Stimulated activated CD8-positive, alpha-beta memory T cell treated with anti-CD3 and anti-CD28 coated beads, Interleukin-12 subunit alpha, Interleukin-12 subunit beta, amount 100 ng/mL, for 24 hours (primary cell): ENCODE results near the gene SULF2.

Experiments used
- DNase-seq: peaks from one replicate; pipeline ENCODE4 v3.0.0-alpha.2; 2020; ENCODE audit errors: extremely low read depth

Gene SULF2

DNA sequence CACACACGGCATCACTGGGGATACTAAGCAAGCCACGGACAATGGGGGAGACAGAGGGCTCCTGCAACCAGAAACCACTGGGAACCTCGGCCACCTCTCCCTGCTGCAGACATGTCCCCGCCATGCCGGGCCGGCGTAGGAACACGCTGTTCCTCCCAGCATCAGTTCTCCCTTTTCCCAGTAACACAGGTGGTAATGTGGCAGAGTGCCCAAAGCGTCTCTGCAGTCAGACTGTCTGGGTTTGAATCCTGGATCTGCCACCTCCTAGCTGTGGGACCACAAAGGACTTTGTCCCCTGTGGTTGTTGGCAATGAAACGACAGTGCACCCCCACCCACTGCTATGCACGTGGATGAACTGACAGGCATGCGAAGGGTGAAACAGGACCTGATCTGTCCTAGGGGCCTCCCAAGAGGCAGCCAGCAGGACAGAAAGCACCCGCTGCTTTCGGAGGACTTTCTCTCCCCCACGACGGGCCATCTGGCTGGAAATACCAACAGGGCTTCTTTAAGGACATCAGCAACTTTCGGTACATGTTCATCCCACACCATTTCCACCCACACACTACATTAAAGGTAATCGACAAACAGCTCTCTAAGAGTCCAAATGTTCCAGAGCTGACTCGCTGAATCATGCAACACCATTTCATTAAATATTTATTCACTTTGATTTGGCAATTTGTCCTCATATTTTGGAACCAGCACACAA, 74.1 kb downstream of the SULF2 start:
- no peak for DNase-seq

DNA sequence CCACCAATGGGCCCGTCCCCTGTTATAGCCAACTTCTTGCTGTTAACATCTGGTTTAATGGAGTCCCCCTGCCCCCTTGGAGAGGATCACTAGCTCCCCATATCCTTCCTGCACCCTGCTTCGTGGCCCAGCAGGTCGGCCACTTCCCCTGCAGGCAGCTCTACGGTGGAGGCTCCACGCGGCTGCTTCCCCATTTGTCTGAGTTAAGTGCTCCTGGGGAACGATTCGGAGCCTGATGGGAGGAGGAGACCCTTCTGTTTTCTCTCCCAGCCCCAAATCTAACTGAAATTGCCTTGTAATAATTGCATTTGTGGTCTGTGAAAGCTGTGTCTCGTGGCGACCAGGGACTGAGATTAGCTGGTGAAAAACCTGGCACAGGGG, 74.6 kb downstream of the SULF2 start:
- no peak for DNase-seq

DNA sequence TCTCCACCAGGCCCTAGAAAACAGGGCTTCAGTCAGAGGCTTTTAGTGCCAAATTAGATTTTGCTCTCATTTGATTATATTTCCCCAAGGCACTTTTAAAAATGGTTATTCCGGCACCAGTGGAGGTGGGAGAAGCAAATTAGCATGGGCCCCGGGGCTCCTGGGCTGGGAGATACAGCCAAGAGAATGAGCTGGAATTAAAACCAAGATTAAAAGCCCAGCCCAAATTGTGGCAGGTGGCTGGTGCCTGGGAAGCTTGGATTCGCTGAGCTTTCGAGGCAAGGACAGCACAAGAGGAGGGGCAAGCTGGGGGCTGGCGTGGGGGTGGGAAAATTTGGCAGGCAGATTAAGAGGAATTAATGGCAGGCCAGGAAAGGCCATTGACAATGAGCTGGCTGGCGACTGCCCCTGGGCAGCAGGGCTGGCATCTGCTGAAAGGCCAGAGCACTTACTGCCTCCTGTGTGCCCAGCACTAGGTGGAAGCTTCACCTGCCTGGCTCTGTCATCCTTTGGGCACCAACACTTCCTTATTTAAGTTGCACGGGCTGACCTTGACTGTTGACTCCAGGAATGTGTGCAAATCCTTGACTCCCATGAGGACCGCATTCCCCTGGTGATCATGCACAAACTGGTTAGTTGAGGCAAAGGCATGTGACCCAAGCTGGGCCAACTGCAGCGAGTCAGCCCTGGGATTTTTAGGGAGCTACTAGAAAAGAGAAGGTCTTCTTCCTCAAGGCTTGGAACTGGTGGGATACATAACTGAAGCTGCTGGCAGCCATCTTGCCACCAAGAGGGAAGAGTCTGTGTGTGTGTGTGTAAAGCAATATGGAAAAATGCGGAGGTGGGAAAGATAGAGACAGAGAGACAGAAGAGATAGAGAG, 76.1 kb downstream of the SULF2 start:
- no peak for DNase-seq

DNA sequence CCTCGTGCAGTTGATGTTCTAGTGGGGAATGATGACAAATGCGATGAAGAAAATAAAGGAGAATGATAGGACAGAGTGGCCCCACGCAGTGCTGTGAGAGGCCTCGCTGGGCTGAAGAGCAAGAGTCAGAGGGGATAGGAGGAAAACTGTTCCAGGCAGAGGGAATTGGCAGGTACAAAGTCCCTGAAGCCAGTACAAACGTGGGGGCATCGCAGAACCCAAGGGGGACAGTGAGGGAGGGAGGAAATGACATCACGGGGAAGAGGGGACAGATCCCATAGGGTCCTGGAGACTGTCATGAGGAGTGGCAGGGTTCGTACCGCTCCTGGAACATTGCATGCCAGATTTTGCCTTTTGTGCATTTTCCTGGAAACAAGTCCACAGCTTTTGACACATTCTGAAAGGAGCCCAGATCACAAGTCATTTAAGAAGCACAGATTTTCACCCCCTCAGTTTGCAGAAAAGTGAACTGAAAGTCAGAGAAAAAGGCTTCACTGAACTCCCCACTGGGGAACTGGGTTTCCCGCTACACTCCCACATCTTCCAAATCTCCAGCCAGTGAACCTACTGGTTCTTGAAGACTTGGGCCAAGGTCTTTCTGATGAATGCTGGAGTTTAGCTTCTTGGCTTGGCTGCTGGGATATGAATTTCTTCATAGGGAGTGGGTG, 77.0 kb downstream of the SULF2 start:
- no peak for DNase-seq

DNA sequence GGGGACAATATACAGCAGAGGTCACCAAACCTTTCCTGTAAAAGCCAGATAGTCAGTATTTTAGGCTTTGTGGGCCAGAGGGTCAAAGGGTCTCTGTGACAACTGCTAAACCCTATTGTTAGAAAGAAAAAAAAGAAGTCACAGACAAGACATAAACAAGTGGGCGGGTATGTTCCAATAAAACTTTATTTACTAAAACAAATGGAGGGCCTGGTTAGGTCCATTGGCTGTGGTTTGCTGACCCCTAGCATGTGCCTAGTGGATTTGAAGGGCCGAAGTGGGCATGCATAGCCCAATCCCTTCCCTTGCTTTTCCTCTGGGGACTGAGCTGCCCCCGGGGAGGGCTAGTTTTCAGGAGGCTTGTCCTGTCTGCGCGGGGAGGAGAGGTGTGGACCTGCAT, 78.9 kb downstream of the SULF2 start:
- DNase-seq: no peak

DNA sequence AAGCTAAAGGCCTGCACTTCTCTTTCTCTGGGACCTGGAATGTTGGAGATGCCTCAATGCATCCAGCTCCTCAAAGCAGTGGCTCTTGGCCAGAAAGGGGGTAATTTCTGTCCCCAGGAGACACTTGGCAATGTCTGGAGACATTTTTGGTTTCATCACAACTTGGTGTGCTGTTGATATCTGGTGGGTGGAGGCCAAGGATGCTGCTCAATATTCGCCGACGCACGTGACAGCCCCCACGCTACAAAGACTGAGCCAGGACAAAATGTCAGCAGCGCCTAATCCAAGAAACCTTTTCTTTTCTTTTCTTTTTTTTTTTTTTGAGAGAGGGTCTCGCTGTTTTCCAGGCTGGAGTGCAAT, 79.8 kb downstream of the SULF2 start:
- no peak for DNase-seq

DNA sequence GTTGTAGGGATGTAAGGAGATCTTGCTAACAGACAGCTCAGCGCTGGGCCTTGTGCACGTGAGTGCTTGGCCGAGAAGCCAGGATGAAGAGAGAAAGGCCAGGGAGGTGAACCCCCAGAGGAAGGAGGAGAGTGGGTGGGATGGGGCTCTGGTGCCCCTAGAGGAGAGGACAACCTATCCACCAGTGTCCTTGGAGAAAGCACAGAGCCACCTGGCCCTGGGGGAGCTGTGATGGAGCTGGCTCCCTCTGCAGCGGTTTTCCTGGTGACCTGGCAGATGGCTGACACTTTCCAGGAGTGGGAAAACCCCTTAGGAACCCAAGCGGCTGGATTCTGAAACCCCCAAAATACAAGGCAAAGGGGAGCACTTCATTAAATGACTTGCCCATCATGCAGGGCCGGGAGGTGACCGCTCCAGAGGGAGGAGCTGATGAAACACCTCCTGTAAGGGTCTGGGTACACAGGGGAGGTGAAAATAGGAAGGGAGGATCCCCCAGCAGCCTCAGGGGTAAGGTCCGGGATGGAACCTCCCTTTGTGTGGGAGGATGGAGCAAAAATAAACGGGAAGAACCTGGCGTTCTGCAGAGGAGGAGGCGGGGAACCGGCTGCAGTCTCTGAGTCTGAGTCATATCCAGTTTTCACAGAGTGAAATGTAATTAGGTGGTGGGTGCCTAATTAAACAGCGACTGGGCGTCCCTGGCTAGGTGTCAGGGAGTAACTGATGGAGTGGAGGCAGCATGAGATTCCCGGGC, 80.4 kb downstream of the SULF2 start:
- DNase-seq: no peak

DNA sequence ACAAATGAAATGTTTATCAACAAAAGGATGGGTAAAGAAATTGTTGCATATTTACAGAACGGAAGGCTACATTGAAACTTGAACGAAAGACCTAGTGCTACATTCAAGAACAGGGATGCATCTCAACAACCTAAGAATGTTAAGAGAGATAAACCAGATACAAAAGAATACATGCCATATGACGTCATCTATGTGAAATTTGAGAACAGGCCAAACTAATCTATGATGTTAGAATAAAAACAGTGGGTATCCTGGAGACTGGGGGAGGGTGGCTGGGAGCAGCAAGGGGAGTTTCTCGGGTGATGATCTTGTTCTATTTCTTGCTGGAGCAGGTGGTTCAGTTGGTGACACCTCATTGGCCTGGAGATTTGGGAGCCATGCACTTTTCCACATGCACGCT, 81.5 kb downstream of the SULF2 start:
- DNase-seq: no peak

DNA sequence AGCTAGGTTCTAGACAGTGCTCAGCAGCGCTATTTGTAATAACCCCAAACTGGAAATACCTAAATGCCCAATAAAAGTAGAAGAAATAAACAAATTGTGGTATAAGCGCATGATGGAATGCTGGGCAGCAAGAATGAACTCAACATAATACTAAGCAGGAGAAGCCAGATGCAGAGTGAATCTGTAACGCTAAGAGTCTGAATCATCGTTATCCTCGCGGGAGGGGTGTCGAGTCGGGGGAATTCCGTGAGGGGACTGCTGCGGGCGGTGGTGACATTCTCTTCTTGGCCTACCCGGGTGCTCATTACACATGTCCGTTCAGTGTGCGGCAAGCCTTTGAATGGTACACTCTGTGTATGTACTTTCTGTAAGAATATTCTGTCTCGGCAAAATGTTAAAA, 83.7 kb downstream of the SULF2 start:
- no peak for DNase-seq

DNA sequence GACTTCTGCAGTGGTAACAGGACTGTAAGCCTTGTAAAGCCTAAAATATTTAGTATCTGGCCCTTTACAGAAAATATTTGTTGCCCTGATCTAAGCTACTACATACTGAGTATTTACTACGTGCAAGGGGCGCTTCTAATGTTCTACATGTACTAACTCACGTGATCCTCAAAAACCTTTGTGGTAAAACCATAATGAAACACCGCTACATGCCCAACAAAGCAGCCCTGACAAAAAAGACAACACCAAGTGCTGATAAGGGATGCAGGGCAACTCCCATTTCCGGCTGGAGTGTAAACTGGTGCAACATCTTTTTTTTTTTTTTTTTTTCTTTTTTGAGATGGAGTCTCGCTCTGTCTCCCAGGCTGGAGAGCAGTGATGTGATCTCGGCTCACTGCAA, 85.0 kb downstream of the SULF2 start:
- DNase-seq: no peak

DNA sequence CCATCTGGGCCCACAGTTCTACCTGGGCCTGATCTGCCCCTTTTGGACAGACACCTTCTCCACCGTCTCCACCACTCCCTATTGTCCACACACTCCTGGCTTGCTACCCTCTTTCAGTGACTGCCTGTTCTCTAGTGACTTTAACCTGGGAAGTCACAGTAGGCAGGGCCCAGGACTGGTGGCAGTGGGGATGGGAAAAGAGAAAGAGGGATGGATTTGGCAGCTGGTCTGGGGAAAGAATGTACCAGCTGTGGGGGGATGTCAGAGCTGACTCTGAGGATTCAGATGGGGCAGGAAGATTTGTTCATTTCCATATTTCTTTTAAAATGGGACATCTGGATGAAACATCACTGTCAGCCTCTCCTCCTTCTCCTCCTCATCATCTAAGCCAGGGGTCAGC, 85.5 kb downstream of the SULF2 start:
- DNase-seq: no peak

DNA sequence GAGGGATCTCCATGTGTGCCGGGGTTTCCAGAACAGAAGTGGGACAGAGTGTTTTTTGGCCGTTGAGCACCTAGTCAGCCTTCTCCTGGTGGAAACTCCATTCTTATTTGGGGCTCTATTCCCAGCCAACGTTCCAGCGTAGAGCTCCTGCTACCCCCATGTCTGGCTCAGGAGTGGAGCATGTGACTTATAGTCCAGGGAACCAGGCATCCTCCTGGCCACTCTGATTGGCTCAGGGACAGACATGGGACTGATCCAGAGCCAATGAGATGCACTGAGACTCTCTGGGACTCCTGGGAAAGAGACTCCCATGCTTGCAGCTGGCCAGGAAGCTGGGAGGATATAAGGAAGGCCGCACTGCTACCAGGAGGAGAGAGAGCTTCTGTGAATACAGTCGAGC, 87.1 kb downstream of the SULF2 start:
- no peak for DNase-seq

DNA sequence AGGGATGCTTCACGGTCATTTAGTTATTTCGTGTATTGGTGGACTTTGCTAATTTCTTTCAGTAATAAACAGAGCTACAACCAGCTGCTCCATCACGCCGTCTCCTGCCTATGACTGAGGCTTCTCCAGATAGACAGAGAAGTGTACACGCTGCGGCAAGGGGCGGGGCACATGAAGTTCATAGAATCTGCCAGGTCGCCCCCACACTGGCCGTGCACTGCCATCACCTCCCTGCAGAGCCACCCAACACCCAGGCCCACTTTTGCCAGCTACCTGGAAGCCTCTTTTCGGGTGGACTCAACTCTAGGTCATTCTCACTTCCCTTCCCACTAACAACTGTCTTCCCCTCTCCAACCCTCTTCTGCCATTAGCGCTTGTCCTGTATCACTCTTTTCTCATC, 88.4 kb downstream of the SULF2 start:
- DNase-seq: no peak

DNA sequence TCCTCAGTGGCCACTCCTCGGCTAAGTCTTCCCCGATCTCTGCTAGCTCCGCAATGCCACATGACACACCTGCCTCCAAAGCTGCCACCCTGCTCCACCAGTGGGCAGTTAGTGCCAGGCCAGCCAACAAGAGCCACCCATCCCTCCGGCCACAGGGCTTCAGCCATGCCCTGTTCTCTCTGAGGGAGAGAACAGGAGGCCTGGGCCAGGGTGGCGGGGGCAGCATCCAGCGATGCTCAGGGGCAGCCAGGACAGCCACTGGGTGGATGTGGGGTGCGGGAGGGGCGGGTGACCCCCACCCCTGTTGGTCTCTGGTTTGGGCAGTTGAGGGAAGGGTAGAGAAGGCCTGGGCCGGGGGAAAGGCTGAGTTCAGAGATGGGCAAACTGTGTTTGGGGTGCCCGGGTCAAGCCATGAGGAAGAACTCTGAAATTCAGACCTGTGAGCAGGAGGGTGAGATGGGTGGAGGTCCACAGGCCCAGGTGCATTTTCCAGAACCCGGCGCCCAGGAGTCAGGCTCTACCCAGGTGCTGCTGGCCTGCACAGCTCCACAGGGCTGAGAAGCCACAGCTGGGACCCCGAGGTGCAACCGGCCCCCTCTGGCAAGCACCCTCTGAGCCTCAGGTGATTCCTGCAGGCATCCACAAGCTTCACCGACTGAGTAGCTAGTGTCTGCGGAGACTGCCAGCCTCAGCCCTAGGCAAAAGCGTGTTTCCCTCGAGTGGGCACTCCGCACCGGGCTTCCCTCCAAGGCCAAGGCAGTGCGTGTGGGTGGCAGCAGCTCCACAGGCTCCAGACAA, 91.1 kb downstream of the SULF2 start:
- DNase-seq: no peak

DNA sequence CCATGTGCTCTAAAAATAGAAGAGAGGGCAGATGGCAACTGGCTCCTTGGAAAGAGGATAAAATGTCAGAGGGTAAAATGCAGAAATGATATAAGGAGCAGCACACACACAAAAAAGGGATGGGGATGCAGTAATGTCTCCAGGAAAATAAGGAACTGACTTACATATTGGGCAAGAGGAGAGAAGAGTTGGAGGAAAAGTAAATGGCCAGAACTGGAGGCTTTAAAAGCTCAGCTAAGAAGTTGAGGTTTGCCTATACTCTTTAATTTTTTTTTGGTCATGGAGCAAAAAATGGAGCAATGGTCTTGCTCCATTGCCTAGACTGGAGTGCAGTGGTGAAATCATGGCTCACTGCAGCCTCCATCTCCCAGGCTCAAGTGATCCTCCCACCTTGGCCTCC, 93.7 kb downstream of the SULF2 start:
- no peak for DNase-seq

DNA sequence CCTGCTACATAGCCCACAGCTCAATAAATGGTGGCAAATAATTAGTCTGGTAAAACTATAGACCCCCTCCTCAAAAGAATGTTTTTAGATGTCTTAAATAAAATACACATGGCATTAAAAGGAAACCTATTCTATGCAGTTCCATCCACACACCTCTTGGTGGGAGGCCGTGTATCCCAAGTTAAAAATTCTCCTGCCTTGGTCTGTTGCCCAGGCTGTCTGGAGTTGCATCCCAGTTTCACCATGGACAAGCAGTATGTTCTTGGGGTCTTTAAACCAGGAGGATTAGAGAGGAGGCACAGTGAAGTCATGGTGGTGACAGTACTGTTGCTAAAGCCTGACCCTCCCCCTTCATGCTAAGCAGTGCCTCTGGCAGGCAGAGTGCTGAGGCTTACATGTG, 95.5 kb downstream of the SULF2 start:
- no peak for DNase-seq

DNA sequence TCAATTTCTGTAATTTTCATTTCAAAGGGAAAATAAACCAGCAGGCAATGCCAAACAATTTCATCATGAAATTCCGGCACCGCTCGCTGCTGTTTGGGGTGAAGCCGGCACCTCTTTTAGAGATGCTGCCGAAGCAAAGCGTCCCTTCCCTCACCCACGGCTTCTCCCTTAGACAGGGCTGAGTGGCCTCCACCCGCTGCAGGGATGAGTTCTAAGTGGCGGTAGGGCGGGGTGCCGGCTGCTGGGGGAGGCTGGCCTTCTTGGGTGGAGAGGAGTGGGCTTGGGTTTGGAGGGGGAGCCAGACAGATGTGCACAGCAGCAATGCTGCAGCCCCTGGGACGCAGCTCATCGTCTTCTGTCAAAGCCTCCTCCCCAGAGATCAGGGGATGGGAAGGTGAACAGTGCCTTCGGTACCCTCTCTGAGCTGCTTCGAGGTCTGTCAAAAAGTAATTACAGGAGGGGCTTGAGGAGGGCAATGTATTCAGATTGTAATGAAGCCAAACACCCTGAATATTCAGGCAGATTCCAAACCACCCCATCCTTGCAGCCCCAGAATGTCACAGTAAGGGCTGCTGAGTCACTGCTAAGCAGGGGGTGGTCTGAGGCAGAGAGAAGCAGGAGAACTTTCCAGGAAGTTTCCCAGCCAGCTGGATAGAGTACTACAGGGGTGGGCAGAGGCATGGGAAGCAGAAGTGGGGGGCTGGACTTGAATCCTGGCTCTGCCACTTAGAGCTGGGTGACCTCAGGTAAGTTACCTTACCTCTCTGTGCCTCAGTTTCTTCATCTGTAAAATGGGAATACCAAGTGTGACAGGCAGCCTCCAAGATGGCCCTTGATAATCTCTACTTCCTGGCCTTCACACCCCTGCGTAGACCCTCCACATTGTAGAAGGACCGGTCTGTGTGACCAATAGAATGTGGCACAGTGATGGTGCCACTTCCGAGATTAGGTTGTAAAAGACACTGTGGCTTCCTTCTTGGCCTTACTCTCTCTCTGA, 96.6 kb downstream of the SULF2 start:
- DNase-seq: no peak

DNA sequence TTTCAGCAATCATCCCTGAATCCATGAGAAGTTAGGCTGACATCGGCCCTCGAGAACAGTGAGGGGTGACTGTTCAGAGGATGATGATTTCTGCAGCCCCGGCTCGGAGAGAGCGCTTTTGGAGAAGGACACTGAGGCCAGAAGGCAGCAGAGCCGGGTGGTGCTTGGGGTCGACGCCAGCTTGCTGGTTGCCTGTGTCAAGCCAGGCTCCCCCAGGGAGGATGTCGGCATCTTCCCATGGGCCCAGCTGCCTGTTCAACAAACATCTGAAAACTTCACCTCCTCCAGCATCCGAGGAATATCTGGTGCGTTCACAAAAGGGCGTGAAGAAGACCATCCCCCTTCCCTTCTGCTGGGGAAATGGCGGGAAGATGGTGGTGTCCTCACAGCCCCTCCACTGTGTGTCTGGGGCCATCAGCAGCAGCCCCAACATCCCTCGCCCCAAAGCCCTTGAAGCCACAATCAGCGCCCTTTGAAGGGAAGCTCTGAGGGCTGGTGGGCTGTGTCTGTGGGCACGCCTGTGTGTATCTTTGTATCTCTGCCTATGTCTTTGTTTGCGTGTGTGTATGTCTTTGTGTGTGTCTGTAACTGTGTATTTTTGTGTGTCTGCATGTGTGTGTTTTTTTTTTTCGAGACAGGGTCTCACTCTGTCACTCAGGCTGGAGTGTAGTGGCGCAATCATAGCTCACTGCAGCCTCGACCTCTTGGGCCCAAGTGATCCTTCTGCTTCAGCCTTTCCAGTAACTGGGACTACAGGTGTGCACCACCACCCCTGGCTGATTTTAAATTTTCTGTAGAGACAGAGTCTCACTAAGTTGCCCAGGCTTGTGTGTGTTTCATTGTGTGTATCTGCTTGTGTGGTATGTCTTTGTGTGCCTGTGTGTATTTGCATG, 97.9 kb downstream of the SULF2 start:
- DNase-seq: no peak

DNA sequence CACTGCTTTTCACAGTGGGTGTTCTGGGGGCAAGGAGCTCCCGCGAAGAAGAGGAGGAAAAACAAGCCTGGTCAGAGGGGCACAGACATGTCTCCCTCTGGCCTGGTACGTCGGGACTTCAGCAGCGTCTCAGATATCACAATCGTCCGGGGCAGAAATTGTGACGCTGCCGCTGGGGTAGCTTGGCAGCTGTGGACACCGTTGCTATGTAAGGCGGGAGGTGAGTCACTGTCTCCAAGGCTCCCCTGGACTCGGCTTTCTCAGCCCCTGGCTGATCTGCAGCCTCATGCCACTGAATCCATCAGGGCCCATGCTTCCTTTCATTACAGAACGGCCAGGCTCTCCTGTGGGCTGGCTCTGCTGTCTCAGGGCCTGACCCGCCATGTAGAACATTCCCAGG, 98.7 kb downstream of the SULF2 start:
- no peak for DNase-seq
